ENCODE measurements around the gene TSSK6.
"Not testable (repeated sequence)": the region's sequence is repeated elsewhere in the genome, so short reads cannot be mapped to it uniquely, and the experiment has no call there.

The TSSK6 gene

DNA sequence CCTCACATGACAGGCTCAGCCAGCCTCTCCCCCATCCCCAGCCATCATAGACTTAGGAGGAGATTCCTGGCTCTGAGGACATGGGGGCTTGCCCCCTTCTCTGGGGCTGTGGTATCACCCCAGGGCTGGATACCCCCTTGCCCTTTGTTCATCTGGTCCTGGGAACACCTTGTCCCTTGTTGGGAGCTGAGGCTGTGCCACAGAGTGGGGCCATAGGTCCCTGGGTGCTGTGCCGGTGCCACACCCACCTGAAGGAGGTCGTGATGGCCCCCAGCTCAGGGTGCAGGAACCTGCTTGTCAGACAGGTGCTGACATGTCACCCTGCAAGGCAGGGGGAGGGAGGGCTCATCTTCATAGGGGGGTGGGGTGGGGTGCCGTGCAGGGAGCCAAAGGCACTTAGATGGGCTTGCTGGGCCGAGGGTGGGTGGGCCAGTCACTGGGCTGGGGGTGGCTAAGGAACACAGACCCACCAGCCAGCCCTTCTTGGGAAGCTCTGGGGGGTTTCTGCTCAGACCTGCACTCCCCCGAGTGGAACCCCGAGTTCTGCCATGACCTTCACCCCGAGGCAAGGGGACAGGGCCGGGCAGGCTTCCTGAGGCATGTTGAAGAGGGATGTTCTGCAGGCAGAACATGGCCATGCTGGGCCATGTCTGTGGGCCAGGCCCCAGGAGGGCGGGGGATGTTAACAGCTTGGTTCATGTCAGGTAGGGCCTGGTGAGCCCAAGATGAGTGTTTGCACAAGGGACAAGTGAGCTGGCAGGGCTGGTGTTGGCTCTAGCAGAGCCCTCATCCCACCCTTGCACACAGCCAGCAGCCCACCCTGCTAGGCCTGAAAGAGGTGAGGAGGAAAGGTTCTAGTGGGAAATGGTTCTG is 28.0 kb downstream of the TSSK6 start:
- DNase-seq (ENCODE audit: low read depth), result no peak

DNA sequence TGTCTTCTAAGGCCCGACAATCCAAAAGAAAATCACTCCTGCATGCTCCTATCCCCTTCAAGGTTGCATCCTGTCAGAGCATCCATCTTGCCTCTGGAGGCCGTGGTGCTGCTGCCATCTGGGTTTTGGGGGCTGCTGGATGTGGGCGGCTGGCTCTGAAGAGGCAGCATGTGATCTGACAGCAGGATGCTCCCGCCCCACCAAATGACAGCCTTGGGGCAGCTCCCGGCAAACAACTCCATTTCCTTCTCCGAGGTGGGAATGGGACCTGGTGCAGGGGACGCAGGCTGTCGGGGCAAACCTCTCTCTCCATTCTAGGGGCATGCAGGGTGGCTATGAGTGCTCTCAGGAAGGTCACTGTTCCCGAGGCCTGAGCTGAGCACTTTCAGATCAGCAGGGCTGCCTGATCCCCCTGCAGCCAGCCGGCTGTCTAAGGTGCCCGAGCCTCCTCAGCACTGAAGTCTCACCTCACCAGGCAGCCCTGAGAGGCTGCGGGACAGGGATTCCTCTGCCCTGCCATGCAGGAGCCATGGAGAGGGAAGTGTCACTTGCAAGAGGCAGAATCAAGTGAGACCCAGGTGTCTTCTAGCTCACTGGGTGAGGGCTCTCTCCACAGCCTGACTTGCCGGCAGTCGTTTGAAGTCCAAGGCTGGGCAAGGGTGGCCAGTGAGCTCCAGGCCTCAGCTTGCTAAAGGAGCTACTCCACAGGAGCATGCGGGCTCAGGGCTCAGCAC is 28.8 kb downstream of the TSSK6 start:
- DNase-seq (ENCODE audit: low read depth), result no peak

DNA sequence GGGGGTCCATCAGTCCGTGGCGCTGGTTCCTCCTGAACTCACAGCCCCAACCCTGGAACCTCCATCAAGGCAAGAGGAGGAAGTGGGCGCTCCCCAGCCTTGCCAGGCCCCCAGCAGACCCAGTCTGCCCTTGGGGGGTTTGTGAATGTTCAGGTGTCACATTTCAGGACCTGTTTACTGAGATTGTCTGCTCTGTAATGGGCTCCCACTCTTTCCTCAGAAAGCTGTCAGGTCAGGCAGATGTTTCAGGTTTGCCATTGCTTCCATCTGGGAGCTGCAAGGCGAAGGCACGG is 29.4 kb downstream of the TSSK6 start:
- DNase-seq (ENCODE audit: low read depth), result no peak

DNA sequence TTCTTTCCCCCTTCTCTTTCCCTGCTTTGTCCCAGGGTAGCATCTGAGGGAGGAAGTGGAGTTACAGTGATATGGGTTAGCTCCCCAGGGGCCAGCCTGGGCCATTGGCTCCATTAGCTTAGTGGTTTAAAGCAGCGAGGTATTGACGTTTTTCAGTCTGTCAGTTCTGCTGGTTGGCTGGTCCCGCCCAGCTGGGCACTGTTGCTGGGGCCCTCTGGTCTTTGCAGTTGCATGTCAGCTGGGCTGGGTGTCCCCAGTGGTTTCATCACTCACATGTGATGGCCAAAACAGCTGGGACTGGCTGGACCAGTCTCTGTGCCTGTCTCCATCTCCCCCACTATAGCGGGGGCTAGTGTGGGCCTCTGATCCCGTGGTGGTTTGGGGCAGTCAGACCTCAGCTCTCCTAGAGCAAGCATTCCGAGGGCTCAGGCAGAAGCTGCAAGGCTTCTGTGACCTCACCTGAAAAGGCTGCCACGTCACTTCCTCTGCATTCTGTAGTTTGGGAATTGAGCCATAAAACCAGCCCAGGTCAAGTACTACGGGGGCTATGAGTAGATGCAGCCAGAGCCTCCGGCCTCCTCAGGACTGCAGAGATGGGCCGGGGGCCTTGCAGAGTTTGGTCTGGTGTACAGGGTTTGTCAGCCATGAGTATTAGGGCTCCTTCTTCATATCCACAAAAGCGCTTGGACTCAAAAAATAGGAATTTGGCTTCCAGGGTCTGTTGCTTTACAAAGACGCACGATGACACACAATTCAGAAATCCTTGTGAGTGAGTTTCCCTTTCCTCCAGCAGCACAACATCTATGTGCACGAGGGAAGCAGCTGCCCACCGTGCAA is 30.0 kb downstream of the TSSK6 start:
- no peak for DNase-seq (ENCODE audit: low read depth)

DNA sequence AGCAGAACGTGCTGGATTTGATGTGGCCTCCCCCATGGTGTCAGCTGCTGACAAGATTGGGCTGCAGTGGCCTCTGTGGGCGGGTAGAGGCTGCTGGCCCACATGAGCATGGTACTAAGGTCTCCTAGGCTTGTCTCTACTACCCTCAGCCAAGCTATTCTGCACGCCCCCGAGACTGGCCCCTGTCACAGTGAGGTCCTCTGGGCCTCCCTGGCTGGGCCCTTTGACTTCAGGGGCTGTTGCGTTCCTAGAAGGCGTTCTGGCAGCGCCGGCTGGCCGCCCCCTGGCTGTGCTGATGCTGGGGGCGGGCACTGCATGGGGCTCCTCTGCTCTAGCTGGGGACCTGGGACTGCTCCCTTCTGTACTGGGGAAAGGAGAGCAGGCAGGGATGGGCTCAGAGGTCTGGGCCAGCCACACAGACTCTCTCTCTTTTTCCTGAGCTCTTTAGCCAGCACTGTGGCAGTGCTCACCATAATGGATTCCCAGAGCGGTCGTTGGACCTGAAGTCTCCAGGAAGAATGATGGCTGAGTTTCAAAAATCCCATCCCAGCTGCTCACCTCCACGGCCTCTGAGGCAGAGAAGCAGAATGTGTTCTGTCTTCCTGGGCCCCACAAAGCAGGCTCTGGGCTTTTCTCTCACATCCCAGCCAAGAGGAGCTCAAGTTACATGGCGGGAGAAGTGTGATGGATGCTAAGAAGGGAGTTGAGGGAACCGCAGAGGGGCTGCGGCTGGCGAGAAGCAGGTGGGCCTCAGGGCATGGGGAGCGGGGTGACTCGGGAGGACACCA is 32.3 kb downstream of the TSSK6 start:
- no peak for DNase-seq (ENCODE audit: low read depth)

DNA sequence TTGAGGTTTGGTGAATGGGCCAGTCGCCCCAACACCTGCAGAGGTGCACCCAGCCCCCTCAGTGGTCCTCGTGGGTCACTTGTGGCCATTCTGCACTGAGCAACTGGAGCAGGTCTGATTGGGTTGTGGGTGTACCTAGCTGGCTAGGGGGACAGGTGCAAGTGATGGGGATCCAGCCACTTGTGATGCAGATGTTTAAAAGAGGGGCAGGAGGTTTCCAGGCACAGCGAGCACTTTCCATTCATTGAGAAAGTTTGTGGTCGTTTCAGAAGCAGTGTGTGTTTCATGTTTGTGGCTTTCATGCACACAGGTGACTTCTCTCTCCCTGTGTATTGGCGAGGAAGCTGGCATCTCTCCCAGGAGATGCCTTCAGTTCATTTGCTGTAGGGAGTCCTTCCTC is 34.7 kb downstream of the TSSK6 start:
- DNase-seq (ENCODE audit: low read depth), result no peak

DNA sequence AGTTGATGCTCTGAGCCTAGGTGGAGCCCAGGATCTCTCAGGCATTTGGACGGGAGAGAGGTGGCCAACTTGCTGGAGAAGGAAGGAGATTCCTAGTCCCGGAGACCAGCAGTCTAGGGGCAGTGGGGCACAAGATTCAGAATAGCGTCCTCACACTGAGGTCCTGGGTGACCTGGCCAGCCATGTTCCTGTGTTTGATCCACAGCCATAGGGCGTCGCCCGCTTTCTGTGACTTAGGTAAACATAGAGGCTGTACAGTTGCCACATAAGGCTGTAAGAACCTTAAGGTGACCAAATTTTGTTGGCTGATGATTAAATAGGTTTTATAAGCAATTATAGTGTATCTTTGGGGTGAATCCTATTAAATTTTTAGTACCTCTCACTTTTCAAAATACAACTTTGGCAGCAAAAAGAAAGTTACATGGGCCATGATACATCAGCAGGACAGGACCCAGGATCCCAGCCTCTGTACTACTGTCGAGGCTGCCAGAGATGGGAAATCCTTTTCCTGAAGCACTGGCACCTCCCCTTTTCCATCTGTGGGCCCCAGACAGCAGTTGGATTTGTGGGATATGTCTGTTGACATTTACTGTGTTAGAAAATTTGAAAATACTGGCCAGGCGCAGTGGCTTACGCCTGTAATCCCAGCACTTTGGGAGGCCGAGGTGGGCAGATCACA is 37.5 kb downstream of the TSSK6 start:
- DNase-seq (ENCODE audit: low read depth), result no peak

DNA sequence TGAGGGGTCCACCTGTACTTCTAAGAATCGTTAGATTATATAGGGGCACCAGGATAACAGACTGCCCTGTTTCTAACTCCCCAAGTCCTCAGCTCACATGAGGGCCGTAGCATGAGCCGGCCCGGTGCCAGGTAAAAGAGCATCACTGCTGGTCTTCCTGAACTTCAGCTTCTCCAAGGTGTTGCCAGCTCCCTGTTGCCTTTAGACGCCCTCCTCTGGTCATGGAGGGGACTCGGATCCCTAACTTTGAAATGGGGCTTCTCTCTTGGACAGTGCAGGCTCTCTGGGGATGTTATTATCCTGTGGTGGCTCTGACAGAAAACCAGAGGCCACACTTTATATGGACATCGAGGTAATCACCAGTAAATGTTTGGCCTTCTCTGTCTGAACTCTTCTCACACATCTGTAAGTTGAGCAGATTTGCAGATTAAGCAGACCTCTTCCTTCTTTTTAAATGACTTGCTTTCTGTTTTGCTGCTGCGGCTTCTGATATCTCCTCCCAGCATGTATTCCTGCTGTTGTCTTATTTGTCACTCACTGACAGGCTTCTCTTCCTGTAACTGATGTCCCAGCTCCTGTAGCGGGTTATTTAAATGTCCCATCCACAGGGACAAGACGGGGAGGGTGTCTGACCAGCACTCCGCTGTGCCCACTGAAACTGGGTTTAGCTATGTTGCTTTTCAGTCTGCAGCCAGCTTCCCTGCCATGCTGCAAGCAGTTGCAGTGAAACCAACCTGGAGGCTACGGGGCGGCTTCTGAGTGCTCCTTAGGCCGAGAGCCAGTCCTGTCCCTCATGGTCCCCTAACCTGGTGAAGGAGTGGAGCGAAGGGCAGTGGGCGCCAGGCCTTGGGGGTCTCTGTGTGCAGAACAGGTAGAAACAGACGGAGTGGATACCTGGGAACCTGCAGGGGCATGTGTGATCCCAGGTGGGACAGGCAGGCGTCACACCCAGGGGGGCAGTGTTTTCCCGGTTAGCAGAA is 39.2 kb downstream of the TSSK6 start:
- DNase-seq (ENCODE audit: low read depth), result no peak

GRCh38 chr19:19475015-19475765 is 40.2 kb downstream of the TSSK6 start:
- DNase-seq (ENCODE audit: low read depth), result no peak

- DNase-seq (ENCODE audit: low read depth), result not testable (repeated sequence)
Observed at GRCh38 chr19:19472106-19472505, 43.2 kb downstream of the TSSK6 start.

DNA sequence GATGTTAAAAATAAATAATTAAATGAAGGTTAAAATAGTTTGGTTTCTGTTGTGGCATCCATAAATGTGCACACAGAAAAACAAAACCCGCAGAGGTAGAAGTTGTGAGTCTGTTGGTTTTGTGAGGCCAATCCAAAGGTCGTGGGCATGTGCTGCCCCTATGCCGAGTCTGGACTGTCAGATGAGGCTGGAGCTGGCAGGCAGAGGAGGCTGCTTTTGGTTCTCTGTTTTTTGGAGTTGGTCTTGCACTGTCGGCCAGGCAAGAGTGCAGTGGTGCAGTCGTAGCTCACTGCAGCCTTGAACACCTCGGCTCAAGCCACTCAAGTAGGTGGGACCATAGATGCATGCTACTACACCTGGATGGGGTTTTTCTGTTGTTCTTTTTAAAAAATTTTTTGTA is 43.7 kb downstream of the TSSK6 start:
- no peak for DNase-seq (ENCODE audit: low read depth)

- DNase-seq (ENCODE audit: low read depth), result no peak
Observed at GRCh38 chr19:19470579-19470978, 44.8 kb downstream of the TSSK6 start.

GRCh38 chr19:19468424-19469050 is 46.8 kb downstream of the TSSK6 start:
- no peak for DNase-seq (ENCODE audit: low read depth)

- no peak for DNase-seq (ENCODE audit: low read depth)
Observed at GRCh38 chr19:19466201-19466600, 49.1 kb downstream of the TSSK6 start.

- no peak for DNase-seq (ENCODE audit: low read depth)
Observed at GRCh38 chr19:19465436-19466070, 49.8 kb downstream of the TSSK6 start.

GRCh38 chr19:19464339-19465098 is 50.8 kb downstream of the TSSK6 start:
- no peak for DNase-seq (ENCODE audit: low read depth)

Data from stimulated activated CD8-positive, alpha-beta memory T cell treated with anti-CD3 and anti-CD28 coated beads, Interleukin-15, amount 100 ng/mL, for 1 hour (primary cell).